ENCODE measurements around the gene UST.
A peak's percentile ranks its signal among the peaks of the same experiment; 100 is the strongest.
"Not testable (repeated sequence)": the region's sequence is repeated elsewhere in the genome, so short reads cannot be mapped to it uniquely, and the experiment has no call there.

The UST gene

DNA sequence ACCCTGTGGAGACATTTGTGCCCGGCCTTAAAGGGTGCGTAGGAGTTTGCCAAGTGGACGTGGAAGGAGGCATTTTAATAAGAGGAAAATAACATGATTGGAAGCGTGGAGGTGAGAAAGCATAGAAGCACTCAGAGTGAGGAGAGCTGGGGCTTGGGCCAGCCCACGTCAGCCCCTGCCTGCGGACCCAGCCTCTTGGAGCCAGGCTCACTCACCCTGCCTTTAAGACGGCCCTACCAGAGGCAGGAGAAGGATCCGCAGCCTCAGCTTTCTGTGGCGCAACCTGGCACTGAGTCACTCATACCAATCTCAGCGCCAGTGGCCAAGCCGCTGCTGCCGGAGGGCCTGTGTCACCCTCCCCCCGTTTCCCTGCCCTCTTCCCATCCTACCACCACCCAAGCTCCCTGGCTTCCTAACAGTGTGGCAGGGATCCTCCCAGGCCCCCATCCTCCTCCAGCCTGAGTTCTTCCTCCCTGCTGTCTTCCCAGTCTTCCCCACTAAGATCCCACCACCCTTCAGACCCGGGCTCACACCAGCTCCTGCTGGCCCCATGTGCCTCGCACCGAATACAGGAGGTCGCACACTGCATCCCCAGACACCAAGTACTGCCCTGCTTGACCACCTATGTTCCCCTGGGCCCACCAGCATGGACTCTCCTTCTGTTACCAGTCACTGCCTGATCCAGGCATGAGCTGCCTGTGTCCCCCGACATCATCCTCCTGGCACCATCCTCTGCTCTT is 285.2 kb downstream of the UST start:
- no peak for DNase-seq

DNA sequence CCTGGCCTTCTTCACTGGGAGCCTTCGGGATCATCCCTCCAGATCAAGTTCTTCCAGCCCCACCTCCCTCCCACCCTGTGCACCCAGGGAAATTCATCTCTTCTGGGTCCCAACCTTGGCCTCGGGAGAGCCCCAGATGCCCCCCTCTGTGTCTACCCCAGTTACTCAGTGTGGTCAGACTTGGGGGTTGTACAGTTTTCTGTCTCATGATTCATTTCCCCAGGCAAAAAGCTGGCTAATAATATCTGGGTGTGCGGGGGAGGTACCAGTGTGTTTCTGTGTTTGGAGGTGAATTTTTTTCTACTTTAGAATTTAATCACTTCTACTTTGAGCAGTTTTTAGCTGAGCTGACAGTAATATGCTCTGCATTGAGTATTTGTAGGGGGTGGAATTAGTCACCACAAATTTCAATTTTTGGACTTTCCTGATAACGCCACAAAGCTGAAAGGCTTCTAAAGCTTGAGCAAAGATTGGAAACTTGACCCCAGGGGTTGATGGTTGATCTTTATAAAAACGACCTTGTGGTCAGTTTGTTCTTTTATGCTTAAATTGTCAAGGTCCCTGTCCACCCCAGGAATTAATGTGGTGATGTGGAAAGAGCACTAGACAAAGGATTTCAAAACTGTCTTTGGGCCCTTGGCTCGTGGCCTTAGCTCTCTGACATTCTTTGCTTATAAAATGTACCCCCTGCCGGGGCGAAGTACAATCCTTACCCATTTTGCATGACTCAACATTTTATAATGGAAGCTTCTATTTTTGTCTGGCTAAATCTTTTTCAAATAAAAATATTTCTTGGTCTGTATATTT is 286.0 kb downstream of the UST start:
- DNase-seq, result peak in 17 of 56 donors; percentile 9 to 62 (median 24)

DNA sequence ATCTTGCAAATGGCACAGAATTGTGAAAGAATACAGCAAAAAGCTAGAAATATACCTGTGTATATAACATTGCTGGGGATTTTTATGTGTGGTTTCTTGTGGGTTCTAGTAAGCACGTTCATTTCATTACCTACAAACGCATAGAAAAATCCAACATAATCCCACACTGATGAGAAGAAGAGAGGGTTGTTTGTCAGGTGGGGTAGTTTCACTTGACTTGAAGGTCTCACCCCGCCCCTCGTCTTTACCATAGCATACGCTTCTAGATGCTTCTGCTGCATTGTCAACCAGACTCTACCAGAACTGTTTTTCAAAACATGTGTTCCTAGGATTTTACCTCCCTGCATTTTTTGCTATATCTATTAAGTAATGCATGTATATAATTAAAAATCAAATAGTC is 286.6 kb downstream of the UST start:
- DNase-seq, result no peak

DNA sequence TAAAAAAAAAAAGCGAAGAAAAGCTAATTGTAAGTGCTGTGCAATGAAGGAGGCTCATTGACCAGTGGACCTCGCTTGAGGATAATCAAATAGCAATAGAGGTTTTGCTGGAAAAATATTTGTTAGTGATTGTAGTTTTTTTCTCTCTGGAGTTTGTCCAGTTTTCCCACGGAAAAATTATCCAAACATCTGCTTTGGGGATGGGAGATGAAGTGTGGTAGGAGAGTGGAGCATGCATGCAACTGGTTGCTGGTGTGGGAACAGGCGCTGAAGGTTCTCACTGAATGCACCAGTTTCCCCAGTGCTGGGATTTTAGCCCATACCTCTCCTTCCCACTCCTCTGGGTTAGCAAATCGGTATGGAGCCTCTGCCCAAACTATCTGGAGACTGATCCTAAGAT is 288.9 kb downstream of the UST start:
- no peak for DNase-seq

DNA sequence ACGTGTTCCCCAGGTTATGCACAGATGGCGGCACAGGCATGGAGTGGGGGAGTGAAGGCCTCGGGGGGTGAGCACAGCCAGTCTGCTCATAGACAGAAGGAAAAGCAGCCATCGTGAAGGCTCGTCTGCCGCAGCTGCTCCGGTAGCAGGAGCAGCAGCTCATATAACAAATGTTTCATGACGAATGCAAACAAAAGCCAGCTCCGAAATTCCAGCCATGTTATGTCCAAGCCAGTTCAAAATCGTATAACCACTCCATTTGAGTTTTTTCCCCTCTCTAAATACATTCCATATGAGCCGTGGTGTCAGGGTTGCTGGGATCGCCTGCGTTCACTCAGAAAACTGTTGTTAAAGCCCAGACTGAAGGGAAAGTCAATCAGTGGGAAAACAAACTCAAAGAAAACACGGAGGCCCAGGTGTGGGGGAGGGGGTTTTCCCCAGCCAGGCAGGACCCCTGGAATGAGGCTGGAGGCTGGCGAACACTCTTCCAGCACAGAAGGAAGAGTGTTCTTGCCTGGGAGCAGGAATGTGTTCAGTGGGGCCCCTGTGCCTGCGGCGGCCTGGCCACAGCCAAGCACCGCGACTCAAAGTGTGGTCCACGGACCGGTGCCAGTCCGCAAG is 290.3 kb downstream of the UST start:
- DNase-seq, result no peak

DNA sequence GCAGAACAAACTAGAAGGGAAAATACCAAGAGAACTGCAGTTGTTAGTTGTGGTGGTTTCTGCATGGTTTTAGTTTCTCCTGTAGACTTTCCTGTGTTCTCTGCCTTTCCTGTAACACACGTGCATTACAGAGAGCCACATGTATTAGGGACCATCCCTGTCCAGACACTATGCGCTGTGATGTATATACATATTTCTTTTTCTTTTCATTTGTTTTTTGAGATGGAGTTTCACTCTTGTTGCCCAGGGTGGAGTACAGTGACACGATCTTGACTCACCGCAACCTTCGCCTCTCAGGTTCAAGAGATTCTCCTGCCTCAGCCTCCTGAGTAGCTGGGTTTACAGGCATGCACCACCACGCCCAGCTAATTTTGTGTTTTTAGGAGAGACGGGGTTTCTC is 292.2 kb downstream of the UST start:
- not testable (repeated sequence) for DNase-seq

DNA sequence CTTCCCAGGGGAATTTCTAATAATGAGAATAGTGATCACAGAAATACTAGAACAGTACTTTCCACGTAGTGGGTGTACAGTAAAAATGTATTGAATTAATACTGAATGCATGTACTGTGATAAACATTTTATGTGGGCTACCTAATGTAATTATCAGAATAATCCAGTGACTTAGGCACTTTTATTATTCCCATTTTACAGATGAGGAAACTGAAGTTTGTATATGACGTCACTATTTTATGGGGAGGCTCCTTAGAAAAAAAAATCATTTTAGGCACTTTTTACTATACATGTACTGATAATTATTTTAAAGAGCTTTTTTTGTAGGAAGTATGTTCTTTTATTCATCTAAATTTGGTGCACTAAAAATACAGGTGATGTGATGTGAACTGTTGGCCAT is 295.1 kb downstream of the UST start:
- DNase-seq, result no peak

DNA sequence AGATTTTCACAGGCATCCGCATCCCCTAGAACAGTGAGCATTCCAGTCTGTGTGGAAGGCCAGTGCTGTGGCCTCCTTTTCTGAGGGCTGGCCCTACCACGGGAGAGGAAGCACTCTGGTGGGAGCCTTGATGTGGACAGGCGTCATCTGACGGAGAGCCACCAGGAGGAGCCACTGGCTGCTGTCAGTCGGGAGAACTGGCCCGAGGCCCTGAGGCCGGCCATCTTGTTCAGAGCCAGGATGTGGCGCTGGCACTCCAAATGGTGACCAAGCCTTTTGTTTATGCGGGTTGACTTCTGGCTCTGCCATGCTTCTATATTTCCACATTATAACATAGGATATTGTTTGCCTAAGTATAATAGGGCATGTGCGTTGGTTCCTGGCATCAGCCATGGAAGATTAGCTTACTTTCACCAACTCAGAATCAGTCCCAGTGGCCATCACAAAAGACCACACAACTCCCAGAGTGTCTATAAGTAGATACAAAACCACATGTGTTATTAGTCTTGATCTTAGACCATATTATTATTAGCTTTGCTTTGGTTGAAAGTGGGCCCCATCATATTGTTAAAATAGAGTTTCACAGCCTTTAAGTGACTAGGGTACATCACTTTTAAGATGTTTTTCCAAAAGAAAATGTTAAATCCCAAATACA is 296.8 kb downstream of the UST start:
- no peak for DNase-seq

DNA sequence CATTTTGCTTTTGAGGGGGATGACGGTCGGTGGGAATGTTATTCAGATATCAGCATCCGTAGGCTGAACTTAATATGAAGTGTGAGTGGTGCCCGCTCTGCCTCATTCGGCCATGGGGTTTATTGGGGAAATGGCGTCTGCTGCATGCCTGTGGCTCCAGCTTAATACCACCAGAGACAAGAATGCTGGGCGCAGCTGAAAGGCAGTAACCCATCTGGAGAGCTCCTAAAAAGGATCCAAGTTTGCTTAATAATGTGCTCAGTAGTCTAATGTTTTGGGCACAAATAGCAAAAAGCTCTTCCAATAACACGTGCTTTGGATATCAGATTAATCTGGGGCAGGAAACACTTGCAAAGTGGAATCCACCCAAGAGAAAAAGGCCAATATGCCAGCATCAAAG is 297.7 kb downstream of the UST start:
- DNase-seq, result no peak

DNA sequence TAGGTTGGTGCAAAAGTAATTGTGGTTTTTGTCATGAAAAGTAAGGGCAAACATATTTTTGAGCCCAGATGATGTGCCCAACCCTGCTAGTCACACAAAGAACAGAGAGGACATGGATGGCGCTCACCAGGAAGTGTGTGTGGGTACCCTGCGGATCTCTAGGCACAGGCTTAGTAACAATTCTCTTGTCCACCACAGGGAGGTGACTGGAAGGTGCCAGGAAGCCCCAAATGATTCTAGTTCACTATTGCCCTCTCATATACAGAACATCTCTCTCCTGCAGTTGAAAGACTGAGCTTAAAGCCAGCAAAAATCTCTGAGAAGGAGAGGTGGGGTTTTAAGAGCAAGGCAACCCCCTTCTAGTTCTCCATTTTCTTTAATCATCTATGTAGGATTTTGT is 298.6 kb downstream of the UST start:
- no peak for DNase-seq

DNA sequence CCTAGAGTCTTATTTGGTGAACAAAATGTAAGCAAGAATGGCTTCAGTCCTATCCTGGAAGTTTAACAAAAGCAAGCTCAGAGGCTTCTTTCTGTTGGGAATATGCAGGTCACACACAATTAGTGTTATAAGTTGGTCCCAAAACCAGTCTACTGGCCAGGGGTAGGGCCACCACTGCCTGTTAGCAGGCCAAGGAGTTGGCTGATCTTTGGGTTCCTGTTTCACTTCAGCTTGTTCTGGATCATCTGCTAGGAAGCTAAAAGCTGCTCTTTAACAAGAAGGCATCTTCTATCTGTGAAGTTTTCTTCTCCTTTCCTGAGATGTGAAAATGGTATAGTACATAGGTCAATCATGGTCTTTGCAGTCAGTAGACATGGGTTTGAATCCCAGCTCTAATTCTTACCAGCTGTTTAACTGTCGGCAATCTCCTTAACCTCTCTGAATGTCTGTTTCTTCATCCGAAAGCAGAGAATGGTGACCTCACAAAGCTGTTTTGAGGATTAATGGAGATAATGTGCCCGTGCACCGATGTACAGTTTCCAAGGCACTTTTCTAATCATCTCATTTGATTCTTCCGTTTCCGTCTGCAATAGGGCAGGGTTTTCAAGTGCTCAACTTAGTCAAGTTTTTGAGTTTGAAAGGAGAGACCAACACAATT is 299.5 kb downstream of the UST start:
- DNase-seq, result no peak

DNA sequence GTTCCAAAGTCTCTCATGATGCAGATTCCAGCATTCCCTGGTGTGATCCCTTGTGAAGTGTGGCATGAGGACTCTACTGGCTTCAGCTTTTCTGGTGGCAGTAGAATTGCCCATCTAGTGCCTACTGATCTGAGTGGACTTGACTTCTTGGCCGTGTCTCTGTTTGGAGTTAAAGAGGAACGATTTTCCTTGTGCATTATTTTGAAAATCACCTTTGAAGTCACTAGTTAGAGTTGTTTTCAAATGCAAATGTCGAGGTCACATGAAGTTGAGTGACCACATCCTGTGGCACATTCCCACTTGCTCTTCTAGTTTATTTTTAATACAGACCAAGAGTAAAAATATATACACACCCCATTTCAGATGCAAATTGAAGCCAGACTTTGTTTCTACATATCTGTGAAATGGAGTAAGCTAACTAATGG is 300.0 kb downstream of the UST start:
- DNase-seq, result no peak

DNA sequence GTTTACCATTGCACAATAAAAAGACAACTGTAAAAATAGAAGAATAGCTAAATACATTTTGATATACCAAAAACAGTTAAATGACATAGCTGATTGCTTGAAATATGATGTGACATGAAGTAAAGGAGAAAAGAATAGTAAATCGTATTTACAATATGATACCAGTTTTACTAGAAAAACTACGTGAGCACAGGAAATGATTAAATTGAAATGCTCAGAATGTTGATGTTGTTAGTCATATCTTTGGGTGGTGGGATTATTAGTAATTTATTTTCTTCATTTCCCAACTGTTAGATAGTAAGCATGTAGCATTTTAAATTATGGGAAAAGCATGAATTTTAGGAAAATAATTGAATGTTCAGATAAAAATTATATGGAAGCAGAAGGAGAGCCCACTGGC is 302.4 kb downstream of the UST start:
- DNase-seq, result no peak

DNA sequence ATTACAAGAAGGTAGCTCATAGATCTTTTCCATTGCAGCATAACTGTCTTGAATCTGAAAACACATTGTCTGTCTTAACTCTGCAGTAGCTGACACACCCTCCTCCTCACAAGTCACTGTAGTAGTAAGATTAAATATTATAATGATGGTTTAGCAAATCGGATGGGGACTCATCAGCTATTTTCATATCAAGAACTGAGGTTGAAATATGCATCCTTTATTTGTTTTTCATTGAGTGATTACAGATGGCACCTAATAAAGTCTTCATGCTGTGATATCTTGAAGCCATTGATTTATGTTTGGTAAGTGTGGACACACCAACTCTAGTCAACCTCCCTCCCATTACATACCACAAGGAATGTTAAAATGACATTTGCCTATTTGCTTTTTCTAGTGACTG is 303.3 kb downstream of the UST start:
- no peak for DNase-seq

DNA sequence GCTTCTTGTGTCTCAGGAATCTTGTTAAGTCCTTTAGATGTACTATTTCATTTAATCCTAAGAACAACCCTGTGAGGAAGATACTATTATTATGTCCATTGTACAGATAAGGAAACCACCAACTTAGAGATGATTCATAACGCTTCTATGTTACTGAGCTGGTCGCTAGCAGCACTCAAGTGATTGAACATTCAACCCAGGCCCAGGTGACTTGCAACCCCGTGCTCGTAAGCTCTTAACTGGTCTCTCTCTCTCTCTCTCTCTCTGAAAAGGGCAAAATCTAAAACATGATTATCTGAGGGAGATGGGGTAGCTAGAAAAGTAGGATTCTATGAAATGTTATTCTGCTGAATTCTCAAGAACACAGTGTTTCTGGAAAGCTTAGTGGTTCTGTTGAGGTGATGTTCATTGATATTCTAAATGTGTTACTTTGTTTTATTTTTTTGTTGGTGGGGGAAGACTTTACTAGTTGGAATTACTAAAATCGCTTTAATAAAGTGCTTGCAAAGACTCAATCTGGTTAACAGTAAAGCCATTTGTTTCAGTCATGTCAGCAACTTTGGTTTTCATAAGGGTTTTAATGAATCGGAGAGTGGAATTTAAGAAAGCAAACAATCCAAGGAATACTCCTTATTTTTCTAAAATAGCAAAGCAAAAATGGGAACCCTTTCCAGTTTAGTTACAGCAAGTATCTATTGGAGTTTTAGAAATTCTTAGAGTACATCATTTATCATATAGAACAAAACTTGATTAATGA is 305.7 kb downstream of the UST start:
- no peak for DNase-seq

DNA sequence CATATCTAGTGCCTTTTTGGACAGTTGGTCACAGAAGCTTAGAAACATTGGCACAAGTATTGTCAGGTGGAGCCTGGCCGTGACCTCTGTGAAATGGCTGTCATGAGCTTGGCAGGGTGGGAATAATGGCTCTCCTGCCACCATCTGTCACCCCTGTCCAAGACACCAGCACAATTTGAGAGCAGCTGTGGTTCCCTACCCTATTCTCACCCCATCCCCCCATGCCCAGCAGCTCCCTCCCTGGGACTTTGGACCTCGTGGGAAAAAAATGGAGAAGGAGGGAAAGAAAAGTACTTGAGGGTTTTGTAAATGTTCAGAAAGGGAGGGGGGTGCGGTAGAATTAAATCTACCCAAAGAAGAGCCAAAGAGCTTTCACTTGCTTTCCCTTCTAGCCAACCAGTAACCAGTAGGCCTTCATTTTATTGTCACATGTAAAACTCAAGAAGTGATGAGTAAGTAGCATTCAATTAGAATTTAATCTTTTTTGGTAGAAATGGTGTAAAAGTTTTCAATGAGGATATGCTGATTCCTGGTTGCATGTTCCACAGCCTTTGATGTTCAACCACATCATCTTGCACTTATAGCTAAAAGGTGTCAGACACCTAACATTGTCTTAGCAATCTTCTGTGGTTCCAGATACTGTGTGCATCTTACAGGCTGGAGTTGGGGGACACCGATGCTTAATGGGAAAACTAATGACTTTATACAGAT is 307.2 kb downstream of the UST start:
- DNase-seq, result no peak

DNA sequence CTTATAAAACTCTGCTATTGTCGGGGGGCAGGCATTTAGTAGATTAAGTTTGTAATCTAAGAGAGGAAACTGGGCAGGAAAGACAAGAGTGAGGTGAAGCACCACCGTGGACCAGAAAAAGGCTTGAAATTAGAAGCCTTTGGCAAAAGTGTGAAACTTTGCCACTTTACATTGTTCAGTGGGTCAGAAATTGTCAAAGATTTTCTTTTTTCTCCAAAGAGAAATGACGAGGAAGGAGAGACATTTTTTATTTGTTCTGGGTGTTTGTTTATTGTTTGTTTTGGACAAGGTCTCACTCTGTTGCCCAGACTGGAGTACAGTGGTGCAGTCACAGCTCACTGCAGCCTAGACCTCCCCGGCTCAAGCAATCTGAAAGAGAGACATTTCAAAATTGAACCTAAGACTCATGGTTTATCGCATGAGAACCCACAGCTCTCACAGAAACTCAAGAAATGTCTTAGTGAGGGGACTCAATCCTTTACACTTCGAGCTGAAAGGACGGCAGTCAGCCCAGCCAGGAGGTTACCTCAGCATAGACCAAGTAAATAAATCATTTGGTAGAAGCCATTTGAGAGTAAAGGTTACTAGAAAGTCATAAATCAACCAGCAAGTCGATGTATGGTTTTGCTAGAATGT is 307.8 kb downstream of the UST start:
- DNase-seq, result no peak

DNA sequence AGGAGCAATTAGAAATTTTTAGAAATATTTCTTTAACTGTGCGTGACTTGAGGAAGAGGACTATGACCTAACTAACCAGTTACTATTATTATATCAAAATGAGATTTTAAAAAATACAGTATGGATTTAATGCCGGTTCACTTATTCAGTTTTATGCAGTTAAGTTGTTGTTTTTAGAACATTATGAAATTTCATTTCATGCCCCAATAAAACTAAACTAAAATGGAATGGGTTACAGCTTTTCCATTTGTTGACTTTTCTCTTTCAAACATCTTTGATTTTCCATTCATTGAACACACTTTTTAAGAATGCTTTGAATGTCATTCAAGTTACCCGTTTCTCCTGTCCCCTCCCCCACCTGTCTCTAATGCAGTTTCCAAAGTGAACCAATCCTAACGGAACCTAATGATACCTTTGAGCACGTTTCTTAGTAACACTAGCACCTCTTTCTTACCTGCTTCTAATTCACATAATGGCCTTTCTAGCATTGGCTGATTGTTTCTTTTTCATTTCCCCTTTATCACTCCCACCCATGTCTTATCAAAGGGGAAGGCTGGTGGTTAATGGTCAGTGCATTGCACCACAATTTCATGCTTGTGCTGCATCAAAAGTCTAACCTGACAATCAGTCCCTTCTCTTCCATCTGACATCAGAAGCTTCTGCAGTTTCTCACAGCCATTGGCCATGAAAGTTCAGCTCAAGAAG is 308.5 kb downstream of the UST start:
- no peak for DNase-seq

Data from nucleus accumbens (tissue), 56 donors.